Right lobe of liver (tissue), 4 donors: ENCODE results near the gene DPPA5.

ENCODE experiments used
- POLR2A ChIP-seq: fragments of 450-650 bp; IDR thresholded peaks from one replicate; pipeline ENCODE4 v1.6.1; 2017; ENCODE audit warnings: antibody characterized with exemption, mild to moderate bottlenecking
- TF ChIP-seq, protein P1 (sequence below), 4 donors: fragments of 200-600 bp in 3 of 4; fragments of 450-650 bp in 1 of 4; IDR thresholded peaks; one replicate each; pipeline versions ENCODE4 v1.5.1 to v1.8.0; 2016 to 2022; ENCODE audit warnings: antibody characterized with exemption in 4 of 4, mild to moderate bottlenecking in 2 of 4
- donor health status: DM: no; HTN: no; CAD: no.
- donor health status: DM: no; HTN: no; CAD: no.
- donor health status: DM: no; HTN: yes; CAD: no.

DNA sequence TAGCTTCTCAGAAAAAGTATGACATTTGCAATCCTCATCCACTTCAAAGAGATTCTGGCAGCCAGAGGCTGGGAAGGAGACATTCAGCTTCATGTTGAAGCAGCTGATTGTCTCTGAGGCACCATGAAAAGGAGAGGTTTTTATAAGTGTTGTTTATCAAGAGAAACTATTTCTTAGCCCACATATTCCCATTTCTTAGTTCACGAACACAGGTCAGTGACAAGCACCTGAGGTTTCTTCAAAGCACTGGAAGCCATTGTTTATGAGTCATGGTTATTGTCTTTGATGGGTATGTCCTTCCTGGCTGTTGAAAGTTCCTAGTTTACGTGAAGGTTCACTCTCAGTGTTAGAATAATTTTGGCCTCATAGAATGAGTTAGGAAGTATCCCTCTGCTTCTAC, 37.6 kb upstream of the DPPA5 start:
- TF ChIP-seq, protein P1, sequence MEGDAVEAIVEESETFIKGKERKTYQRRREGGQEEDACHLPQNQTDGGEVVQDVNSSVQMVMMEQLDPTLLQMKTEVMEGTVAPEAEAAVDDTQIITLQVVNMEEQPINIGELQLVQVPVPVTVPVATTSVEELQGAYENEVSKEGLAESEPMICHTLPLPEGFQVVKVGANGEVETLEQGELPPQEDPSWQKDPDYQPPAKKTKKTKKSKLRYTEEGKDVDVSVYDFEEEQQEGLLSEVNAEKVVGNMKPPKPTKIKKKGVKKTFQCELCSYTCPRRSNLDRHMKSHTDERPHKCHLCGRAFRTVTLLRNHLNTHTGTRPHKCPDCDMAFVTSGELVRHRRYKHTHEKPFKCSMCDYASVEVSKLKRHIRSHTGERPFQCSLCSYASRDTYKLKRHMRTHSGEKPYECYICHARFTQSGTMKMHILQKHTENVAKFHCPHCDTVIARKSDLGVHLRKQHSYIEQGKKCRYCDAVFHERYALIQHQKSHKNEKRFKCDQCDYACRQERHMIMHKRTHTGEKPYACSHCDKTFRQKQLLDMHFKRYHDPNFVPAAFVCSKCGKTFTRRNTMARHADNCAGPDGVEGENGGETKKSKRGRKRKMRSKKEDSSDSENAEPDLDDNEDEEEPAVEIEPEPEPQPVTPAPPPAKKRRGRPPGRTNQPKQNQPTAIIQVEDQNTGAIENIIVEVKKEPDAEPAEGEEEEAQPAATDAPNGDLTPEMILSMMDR (IDR thresholded peaks at IDR 0.05): no peak
- TF ChIP-seq POLR2A: no peak
